Heart left ventricle (tissue), 13 donors: ENCODE measurements around the gene CHCHD6.

Experiments used
- POLR2A ChIP-seq, 2 donors: fragments of 450-650 bp; IDR thresholded peaks; one replicate each; pipeline ENCODE4 v1.6.1; 2017; ENCODE audit warnings: antibody characterized with exemption in 2 of 2, mild to moderate bottlenecking in 2 of 2, moderate library complexity in 2 of 2
- TF ChIP-seq, protein P1 (sequence below), 12 donors: fragments of 200-600 bp; sonication (generic) in 4 of 12; IDR thresholded peaks; one replicate each; pipeline versions ENCODE4 v1.5.0 to v1.8.0; 2018 to 2022; ENCODE audit warnings: antibody characterized with exemption in 12 of 12, mild to moderate bottlenecking in 5 of 12
- donor health status: ischemic (EF 13 %, LVEDD 7.1; RV severe dilation, severe dysfunction).
- donor health status: DM: no; HTN: yes; CAD: no.
- donor health status: DM: no; HTN: no; CAD: no.
- donor health status: ischemic (EF 25% LVEDD 6.9; RV normal size, moderate dysfunction).
- donor health status: ischemic (EF 25% LVEDD 5.7; RV mildly dilated, moderate dysfunction).
- donor health status: ischemic (EF 35%, LVEDD 5.7; RV mildly dilated, moderate dysfunction).
- donor health status: nonischemic (EF 11% LVEDD 7.7; RV severe dilation, severe dysfunction).
- donor health status: DM: yes; HTN: yes; CAD: no.
- donor health status: PGD.
- donor health status: ischemic (EF 29% LVEDD 5.4; RV normal size, mild dysfunction).
- donor health status: nonischemic (EF 23%, LVEDD 6.1; RV moderate dilation, normal function).

DNA sequence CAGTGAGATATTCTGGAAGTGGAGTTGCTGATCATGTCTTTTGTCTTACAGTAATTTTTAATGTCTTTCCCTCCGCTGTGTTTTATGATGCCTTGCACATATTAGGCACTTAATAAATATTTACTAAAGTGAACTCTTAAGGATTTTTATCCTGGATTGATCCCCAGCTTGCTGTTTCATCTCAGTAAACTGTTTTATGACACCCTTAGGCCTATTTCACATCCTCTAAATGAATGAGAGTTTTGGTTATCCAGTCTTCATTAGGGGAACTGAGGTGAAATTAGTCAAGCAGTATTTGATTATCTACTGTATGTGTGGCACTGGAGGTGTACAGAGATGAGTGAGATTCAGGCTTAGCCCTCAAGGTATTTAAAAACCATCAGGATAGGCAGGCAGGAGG is 19.8 kb downstream of the CHCHD6 start:
- TF ChIP-seq, protein P1, sequence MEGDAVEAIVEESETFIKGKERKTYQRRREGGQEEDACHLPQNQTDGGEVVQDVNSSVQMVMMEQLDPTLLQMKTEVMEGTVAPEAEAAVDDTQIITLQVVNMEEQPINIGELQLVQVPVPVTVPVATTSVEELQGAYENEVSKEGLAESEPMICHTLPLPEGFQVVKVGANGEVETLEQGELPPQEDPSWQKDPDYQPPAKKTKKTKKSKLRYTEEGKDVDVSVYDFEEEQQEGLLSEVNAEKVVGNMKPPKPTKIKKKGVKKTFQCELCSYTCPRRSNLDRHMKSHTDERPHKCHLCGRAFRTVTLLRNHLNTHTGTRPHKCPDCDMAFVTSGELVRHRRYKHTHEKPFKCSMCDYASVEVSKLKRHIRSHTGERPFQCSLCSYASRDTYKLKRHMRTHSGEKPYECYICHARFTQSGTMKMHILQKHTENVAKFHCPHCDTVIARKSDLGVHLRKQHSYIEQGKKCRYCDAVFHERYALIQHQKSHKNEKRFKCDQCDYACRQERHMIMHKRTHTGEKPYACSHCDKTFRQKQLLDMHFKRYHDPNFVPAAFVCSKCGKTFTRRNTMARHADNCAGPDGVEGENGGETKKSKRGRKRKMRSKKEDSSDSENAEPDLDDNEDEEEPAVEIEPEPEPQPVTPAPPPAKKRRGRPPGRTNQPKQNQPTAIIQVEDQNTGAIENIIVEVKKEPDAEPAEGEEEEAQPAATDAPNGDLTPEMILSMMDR (IDR thresholded peaks at IDR 0.05): no peak
- TF ChIP-seq POLR2A (IDR thresholded peaks at IDR 0.05): no peak
